Stimulated activated CD4-positive, alpha-beta T cell treated with anti-CD3 and anti-CD28 coated beads, Interleukin-4, amount 100 ng/mL, for 4 hours (primary cell): ENCODE results near the gene SMAP2.
A peak's percentile ranks its signal among the peaks of the same experiment; 100 is the strongest.

Source experiments
- DNase-seq, 2 experiments: peaks; one replicate each; pipeline ENCODE4 v3.0.0-alpha.2; 2020

The SMAP2 gene

GRCh38 chr1:40422630-40423263 lies 49.2 kb downstream of the SMAP2 start:
- no peak for DNase-seq

GRCh38 chr1:40423264-40423642 lies 49.7 kb downstream of the SMAP2 start:
- no peak for DNase-seq

- DNase-seq: no peak
Measured at GRCh38 chr1:40423951-40424618, 50.6 kb downstream of the SMAP2 start.

GRCh38 chr1:40425198-40425597 lies 51.7 kb downstream of the SMAP2 start:
- no peak for DNase-seq

- DNase-seq: no peak
Measured at GRCh38 chr1:40431385-40431784, 57.9 kb downstream of the SMAP2 start.

- DNase-seq: no peak
Measured at GRCh38 chr1:40432644-40433390, 59.3 kb downstream of the SMAP2 start.

GRCh38 chr1:40435471-40435870 lies 61.9 kb downstream of the SMAP2 start:
- no peak for DNase-seq

GRCh38 chr1:40435876-40436275 lies 62.3 kb downstream of the SMAP2 start:
- no peak for DNase-seq

GRCh38 chr1:40438391-40439015 lies 65.0 kb downstream of the SMAP2 start:
- peak in 1 of 2 experiments; percentile 3 for DNase-seq

- DNase-seq: no peak
Measured at GRCh38 chr1:40439247-40439646, 65.7 kb downstream of the SMAP2 start.

- peak; percentile 86 to 90 for DNase-seq
Measured at GRCh38 chr1:40449684-40450494, 76.4 kb downstream of the SMAP2 start, which contains the start of gene ZFP69B. TSS of gene ZFP69B (plus strand) at chr1:40450476. CDS start at chr1:40450962, 486 bp downstream.

GRCh38 chr1:40450495-40451237 lies 77.1 kb downstream of the SMAP2 start:
- peak; percentile 77 to 92 for DNase-seq

GRCh38 chr1:40451238-40451585 lies 77.7 kb downstream of the SMAP2 start:
- peak in 1 of 2 experiments; percentile 11 for DNase-seq

- no peak for DNase-seq
Measured at GRCh38 chr1:40454873-40455272, 81.3 kb downstream of the SMAP2 start.

GRCh38 chr1:40462956-40463590 lies 89.5 kb downstream of the SMAP2 start:
- no peak for DNase-seq

GRCh38 chr1:40469327-40469726 lies 95.8 kb downstream of the SMAP2 start:
- DNase-seq: no peak
